GM12891 (cell line): Measurements from ENCODE around the gene TFDP1.

Experiments
- DNase-seq: peaks from one replicate; pipeline ENCODE4 v3.0.0; 2011; ENCODE audit warnings: low spot score; ENCODE audit not compliant: insufficient read length
- FAIRE-seq: peaks from 2 replicates; lab custom pipeline; 2011; peaks lifted over from hg19 to GRCh38; lab: Jason Lieb, UNC
- PAX5 ChIP-seq: IDR thresholded peaks from 2 replicates; pipeline ENCODE4 v1.6.1; 2011; ENCODE audit warnings: low read length, moderate library complexity, mild to moderate bottlenecking; ENCODE audit not compliant: insufficient read depth, severe bottlenecking
- POLR2A ChIP-seq: IDR thresholded peaks from 2 replicates; pipeline ENCODE4 v1.6.1; 2011; ENCODE audit warnings: low read depth, low read length, control low read depth
- POLR2AphosphoS5 ChIP-seq: IDR thresholded peaks from 2 replicates; pipeline ENCODE4 v1.6.1; 2011; ENCODE audit warnings: low read depth, low read length, control low read depth
- POU2F2 ChIP-seq: IDR thresholded peaks from 2 replicates; pipeline ENCODE4 v1.6.1; 2011; ENCODE audit warnings: low read depth, mild to moderate bottlenecking, control low read depth, low read length, moderate library complexity
- SPI1 ChIP-seq: IDR thresholded peaks from 2 replicates; pipeline ENCODE4 v1.6.1; 2011; ENCODE audit warnings: low read depth, low read length, control low read depth
- TAF1 ChIP-seq: IDR thresholded peaks from 2 replicates; pipeline ENCODE4 v1.6.1; 2011; ENCODE audit warnings: low read depth, low read length, control low read depth

Gene TFDP1

DNA sequence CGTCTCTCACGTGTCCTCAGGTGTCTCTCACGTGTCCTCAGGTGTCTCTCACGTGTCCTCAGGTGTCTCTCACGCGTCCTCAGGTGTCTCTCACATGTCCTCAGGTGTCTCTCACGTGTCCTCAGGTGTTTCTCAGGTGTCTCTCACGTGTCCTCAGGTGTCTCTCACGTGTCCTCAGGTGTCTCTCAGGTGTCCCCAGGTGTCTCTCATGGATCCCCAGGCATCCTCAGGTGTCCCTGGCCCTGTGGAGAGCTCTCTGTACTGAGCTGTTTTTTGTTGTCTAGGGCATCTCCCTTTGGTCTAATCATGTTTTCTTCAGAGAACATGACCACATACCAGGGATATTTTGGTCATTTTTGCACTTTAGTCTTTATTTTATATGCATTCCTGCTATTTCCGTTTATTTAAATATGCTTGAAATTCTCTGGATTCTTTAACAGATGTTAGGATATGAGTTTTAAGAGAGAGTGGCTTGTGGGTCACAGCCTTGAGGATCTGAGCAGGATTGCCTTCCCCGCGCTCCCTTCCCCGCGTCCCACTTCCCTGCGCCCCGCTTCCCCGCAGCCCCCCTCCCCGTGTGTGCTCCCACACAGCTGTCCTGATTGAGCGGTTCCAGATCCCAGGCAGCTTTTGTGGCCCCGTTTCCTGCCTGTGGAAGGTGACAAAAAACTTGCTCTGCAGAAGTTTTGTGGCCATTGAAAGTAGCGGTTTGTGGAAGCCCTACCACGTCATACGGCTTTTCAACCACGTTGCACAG is 41.6 kb downstream of the TFDP1 start:
- TF ChIP-seq POU2F2: no peak
- no peak for TF ChIP-seq POLR2AphosphoS5
- no peak for TF ChIP-seq SPI1
- no peak for TF ChIP-seq TAF1
- no peak for TF ChIP-seq PAX5
- no peak for TF ChIP-seq POLR2A
- DNase-seq (no peak), FAIRE-seq (no peak)

DNA sequence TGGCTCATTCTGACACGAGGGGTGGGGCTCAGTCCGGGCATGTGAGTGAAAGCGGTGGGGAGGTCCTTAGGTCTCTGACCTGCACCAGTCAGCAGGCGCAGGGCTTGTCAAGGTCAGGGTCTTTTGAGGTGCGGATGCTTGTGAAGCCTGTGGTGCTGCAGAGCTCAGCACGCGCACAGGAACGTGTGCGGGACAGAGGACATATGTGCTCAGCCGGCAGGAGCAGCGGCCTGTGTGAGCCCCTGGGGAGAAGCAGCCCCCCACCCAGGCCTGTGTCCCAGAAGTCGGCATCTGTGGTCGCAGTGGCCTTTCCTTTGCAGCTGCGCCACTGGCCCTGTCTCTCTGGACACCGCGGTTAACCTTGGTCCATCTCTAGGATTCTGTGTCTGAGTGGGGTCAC is 42.6 kb downstream of the TFDP1 start:
- no peak for DNase-seq
- no peak for FAIRE-seq
- no peak for TF ChIP-seq POLR2A
- TF ChIP-seq SPI1: no peak
- no peak for TF ChIP-seq POLR2AphosphoS5
- TF ChIP-seq TAF1: no peak
- no peak for TF ChIP-seq PAX5
- no peak for TF ChIP-seq POU2F2

DNA sequence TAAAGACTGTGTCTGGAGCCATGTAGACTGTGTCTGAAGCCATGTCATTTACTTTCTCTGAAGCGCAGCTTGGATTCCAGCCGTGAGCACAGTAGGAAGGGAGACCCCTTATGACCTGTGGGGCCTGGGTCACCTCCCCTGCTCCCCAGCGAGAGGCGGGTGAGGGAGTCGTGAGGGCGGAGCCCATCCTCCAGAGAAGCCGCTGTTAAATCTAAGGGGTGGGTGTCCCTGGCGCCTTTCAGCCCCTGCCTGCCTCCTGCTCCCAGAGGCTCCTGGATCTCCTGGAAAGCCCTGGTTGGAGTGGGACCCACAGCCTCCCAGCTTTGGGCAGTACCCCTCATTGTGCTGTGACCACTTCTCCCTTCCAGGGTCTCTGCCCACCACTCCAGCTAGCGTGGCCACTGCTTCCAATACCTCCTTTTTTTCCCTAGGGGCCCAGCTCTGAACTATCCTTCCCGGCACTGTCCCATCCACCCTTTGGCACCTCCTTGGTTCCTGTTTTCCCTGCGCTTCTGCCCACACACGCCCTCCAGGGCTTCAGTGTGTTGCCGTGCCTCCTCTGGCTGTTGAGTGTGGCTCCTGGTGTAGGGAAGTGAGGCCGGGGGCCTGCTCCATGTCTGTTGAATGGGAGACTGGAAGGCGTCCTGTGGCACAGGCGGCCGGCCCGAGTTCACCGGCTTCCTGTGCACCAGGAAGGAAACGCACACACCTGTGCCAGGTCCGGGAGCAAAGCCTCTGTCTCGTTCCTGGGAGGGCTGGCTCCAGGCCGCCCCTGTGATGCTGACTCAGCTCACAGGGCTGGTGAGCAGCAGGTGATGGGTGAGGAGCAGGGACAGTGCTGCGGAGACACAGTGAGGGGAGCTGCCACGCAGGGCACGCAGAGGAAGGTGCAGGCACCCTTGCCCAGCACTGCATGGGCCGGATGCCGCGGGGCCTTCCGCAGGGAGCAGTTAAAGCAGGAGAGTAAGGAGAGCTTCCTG is 44.0 kb downstream of the TFDP1 start:
- DNase-seq (no peak), FAIRE-seq (no peak)
- TF ChIP-seq PAX5: no peak
- no peak for TF ChIP-seq POLR2A
- no peak for TF ChIP-seq TAF1
- no peak for TF ChIP-seq POLR2AphosphoS5
- TF ChIP-seq POU2F2: no peak
- no peak for TF ChIP-seq SPI1

DNA sequence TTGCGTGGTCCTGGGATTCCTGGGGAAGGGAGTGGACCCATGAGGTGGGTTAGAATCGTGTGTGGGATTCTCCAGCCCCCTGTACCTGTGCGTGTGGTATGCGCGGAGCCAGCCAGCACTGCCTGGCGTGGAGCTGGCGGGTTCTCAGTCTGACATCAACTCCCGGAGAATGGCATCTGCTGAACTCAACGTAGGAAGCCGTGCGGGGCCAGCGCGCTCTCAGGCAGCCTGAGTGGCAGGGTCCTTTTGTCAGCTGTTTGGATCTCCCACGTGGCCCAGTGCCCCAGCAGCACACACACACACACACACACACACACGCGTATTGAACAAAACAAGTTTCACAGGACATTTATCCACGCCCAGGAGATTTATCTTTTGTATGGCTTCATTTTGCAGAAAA is 45.3 kb downstream of the TFDP1 start:
- no peak for FAIRE-seq
- TF ChIP-seq POU2F2 (no peak), POLR2AphosphoS5 (no peak), PAX5 (no peak), TAF1 (no peak)
- DNase-seq: no peak

DNA sequence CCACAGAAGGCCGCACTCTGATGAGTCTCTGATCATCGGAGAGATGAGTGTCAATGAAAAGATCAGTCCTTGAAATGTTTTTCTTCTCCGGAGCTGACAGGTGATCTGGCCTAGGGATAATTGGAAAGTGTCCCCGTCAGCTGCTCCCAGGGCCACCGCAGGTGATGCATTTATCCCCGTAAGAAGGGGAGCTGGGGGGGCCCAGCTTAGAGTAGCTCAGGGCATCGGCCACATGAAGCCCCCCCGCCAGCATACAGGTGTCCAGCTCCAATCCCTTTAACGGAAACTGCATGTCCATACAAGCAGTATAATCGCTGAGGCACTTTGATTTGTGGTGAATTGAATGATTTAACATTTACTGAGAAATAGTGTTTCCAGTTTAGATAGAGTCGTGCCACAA is 45.7 kb downstream of the TFDP1 start:
- FAIRE-seq (no peak), DNase-seq (no peak)
- no peak for TF ChIP-seq POLR2AphosphoS5
- TF ChIP-seq SPI1: no peak
- TF ChIP-seq PAX5: no peak
- TF ChIP-seq POLR2A: no peak
- no peak for TF ChIP-seq POU2F2
- TF ChIP-seq TAF1: no peak

DNA sequence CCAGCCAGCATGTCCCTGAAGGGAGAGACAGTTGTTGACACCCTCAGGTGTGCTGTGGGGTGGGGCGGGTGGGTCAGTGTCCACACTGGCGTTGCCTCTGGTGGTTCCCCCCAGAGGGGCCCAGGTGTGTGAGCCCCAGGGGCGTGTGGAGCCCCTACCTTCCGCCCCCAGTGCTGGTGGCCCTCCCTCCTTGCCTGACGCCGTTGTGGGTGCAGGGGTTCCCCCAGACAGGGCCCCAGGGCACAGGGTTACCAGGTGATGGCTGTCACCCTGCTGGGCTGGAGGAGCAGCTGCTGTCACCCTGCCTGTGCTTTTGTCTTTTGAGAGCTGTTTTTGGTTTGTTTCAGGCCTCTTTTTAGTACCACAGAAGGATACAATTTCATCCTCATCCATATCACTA is 46.3 kb downstream of the TFDP1 start:
- no peak for TF ChIP-seq POLR2A
- FAIRE-seq (no peak), DNase-seq (no peak)

DNA sequence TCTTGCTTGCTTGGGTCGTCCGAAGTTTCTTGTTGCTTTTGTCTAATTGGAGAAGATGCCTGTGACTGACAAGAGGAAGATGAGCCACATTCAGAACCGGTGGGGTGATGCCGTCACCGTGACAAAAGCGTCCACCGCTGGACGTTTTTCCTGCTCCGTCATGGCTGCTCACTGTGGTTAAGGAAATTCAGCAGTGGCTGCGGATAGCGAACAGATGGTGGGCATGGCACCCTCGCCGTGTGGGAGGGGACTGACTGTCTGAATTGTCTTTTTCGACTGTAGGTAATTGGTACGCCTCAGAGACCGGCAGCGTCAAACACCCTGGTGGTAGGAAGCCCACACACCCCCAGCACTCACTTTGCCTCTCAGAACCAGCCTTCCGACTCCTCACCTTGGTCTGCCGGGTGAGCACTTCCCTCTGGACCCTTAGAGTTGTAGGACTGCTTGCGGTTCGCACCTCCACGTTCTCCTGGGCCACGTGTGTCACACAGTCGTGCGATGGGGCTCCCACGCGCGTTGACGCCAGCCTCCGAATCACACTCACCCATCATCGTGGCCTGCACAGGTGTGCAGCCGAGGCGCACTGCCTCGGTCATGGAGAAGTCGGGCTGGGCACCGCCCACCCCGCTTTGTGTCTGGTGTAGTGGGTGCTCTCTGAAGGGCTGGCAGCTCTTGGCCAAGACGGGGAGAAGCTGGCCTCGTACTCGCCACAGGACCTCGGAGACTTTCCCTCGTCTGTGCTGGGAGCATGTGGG is 47.0 kb downstream of the TFDP1 start:
- FAIRE-seq (no peak), DNase-seq (no peak)
- TF ChIP-seq POU2F2: no peak
- TF ChIP-seq POLR2A: no peak
- TF ChIP-seq POLR2AphosphoS5: no peak
- no peak for TF ChIP-seq PAX5
- TF ChIP-seq TAF1: no peak
- TF ChIP-seq SPI1: no peak

DNA sequence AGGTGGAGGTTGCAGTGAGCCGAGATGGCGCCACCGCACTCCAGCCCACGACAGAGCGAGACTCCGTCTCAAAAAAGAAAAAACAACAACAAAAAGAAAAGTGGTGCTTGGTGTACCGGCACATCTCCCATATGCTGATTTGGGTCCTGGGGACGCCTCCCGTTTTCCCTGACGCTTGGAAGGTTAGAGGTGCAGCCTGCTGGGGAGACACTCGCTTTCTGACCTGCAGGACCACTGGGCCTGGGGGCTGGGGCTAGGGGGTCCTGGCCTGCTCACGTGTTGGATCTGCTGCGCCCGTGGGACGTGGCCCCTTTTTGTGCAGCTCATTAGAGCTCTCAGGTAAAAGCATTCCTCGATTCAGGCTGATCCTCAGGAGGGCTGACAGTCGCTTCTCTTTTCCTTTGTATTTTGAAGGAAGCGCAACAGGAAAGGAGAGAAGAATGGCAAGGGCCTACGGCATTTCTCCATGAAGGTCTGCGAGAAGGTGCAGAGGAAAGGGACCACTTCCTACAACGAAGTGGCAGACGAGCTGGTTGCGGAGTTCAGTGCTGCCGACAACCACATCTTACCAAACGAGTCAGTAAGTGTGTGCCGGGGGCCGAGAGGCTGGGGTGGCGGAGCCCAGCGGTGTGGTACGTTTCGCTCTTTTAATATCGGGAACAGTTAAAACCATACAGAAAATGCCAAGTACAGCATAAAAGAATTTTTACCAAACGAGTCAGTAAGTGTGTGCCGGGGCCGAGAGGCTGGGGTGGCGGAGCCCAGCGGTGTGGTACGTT is 48.3 kb downstream of the TFDP1 start:
- TF ChIP-seq POLR2A (no peak), POU2F2 (no peak), PAX5 (no peak), SPI1 (no peak), POLR2AphosphoS5 (no peak), TAF1 (no peak)
- FAIRE-seq (no peak), DNase-seq (no peak)

DNA sequence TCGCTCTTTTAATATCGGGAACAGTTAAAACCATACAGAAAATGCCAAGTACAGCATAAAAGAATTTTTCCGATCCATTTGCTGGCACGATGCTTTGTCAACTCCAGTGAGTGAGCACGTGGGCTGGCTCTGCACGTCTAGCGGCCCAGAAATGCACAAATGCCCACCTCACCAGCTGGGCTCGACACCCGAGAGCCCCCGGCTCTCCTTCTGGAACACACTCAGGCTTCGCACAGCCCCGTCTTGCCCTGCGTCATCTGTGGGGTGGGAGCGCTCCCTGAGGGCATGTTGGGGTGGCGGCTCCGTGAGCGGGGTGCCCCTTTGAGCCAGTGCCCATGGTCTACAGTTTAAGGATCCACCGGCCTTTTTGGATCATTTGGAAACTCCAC is 48.9 kb downstream of the TFDP1 start:
- DNase-seq (no peak), FAIRE-seq (no peak)
- TF ChIP-seq POU2F2 (no peak), POLR2A (no peak), POLR2AphosphoS5 (no peak), PAX5 (no peak), TAF1 (no peak), SPI1 (no peak)
